ENCODE measurements around the gene SIAH2. TPM values are rescaled to one million over a fixed set of nuclear protein-coding genes. Genes with fewer than 3 reads are reported as not detected.

The SIAH2 gene
- total and polyA plus RNA-seq, 2 experiments from 2014 or later = 6.3 to 28.8 TPM

DNA sequence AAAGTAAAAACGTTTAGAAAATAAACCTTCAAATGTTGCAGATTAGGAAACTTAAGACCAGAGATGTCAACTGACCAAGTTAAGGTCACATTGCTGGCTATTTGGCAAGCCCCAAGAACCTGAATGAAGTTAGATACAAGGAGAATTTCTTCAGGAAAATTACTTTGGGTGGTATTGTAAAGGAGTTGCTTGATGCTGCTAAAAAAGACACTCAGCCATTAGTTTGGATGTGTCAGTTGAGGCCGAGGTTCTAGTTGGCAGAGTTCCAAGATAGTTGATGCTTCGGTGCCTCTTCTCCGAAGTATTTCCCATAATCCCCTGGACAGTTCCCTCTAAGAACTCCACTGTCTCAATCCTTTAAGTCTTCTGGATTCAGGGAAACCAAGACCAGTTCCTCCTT is 24.3 kb downstream of the SIAH2 start:
- H3F3A ChIP-seq (replicated peaks; ENCODE audit: low read depth) = no peaks in the 10 kb centered on the region
- H3K4me1 Mint-ChIP-seq = peaks cover 25% of the 10 kb centered on the region
- DNase-seq (ENCODE audit: low spot score) = no peak
- no peaks in the 10 kb centered on the region for H3K36me3 Mint-ChIP-seq (ENCODE audit: low read depth)
- peaks cover 12% of the 10 kb centered on the region; the same call in 1 of the 2 replicates for H3K4me1 ChIP-seq (ENCODE audit: insufficient read depth)
- no peaks in the 10 kb centered on the region for H3K9me2 ChIP-seq (ENCODE audit: insufficient read depth)
- TF ChIP-seq, protein P1, sequence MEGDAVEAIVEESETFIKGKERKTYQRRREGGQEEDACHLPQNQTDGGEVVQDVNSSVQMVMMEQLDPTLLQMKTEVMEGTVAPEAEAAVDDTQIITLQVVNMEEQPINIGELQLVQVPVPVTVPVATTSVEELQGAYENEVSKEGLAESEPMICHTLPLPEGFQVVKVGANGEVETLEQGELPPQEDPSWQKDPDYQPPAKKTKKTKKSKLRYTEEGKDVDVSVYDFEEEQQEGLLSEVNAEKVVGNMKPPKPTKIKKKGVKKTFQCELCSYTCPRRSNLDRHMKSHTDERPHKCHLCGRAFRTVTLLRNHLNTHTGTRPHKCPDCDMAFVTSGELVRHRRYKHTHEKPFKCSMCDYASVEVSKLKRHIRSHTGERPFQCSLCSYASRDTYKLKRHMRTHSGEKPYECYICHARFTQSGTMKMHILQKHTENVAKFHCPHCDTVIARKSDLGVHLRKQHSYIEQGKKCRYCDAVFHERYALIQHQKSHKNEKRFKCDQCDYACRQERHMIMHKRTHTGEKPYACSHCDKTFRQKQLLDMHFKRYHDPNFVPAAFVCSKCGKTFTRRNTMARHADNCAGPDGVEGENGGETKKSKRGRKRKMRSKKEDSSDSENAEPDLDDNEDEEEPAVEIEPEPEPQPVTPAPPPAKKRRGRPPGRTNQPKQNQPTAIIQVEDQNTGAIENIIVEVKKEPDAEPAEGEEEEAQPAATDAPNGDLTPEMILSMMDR (conservative IDR thresholded peaks at IDR 0.05; ENCODE audit: low read depth in 2 of 2) = no peak
- TF ChIP-seq ZNF331 (CRISPR knock-in tag; IDR thresholded peaks at IDR 0.05; ENCODE audit: low read depth) (no peak), JUNB (IDR thresholded peaks at IDR 0.05; ENCODE audit: unreplicated experiment) (no peak), POLR2AphosphoS5 (IDR thresholded peaks at IDR 0.05; ENCODE audit: low read depth) (no peak), ZNF114 (CRISPR knock-in tag; IDR thresholded peaks at IDR 0.05) (no peak), STAT1 (IDR thresholded peaks at IDR 0.05; ENCODE audit: unreplicated experiment) (no peak), ETS1 (IDR thresholded peaks at IDR 0.05) (no peak), EZH2phosphoT487 (IDR thresholded peaks at IDR 0.05; ENCODE audit: unreplicated experiment) (no peak)
- TF ChIP-seq, protein P2, sequence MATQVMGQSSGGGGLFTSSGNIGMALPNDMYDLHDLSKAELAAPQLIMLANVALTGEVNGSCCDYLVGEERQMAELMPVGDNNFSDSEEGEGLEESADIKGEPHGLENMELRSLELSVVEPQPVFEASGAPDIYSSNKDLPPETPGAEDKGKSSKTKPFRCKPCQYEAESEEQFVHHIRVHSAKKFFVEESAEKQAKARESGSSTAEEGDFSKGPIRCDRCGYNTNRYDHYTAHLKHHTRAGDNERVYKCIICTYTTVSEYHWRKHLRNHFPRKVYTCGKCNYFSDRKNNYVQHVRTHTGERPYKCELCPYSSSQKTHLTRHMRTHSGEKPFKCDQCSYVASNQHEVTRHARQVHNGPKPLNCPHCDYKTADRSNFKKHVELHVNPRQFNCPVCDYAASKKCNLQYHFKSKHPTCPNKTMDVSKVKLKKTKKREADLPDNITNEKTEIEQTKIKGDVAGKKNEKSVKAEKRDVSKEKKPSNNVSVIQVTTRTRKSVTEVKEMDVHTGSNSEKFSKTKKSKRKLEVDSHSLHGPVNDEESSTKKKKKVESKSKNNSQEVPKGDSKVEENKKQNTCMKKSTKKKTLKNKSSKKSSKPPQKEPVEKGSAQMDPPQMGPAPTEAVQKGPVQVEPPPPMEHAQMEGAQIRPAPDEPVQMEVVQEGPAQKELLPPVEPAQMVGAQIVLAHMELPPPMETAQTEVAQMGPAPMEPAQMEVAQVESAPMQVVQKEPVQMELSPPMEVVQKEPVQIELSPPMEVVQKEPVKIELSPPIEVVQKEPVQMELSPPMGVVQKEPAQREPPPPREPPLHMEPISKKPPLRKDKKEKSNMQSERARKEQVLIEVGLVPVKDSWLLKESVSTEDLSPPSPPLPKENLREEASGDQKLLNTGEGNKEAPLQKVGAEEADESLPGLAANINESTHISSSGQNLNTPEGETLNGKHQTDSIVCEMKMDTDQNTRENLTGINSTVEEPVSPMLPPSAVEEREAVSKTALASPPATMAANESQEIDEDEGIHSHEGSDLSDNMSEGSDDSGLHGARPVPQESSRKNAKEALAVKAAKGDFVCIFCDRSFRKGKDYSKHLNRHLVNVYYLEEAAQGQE (IDR thresholded peaks at IDR 0.05; ENCODE audit: unreplicated experiment) = no peak
- H3K27ac Mint-ChIP-seq = no peak overlapping the region
- no peaks in the 10 kb centered on the region for H3K27me3 Mint-ChIP-seq (ENCODE audit: insufficient read depth, low read depth, poor library complexity)
- H3K79me2 ChIP-seq (replicated peaks; ENCODE audit: insufficient read depth) = no peaks in the 10 kb centered on the region
- H3K27ac ChIP-seq (ENCODE audit: low read depth) = no peak overlapping the region
- H3K9me3 Mint-ChIP-seq = no peaks in the 10 kb centered on the region
- ATAC-seq = no peak
- no peak overlapping the region for H3K4me2 ChIP-seq
- H3K4me3 Mint-ChIP-seq = no peak overlapping the region
- no peak overlapping the region for H3K4me3 ChIP-seq
- no peaks in the 10 kb centered on the region for H4K20me1 ChIP-seq (replicated peaks; ENCODE audit: insufficient read depth)
- no peaks in the 10 kb centered on the region for H3K36me3 ChIP-seq (ENCODE audit: insufficient read depth)
- H3K27me3 ChIP-seq (ENCODE audit: insufficient read depth) = no peaks in the 10 kb centered on the region
- no peak overlapping the region for H2AFZ ChIP-seq
